Transverse colon (tissue), 4 donors: ENCODE results near the gene XCL1. TPM values are rescaled to one million over a fixed set of nuclear protein-coding genes. Genes with fewer than 3 reads are reported as not detected.
"Not testable (repeated sequence)": the region's sequence is repeated elsewhere in the genome, so short reads cannot be mapped to it uniquely, and the experiment has no call there.

Source experiments
- DNase-seq: peaks from one replicate; pipeline ENCODE4 v3.0.0-alpha.2; 2019
- H3K27ac ChIP-seq, 4 donors: fragments of 200-600 bp; sonication (generic); 2 replicates each; pipeline ENCODE4 v1.5.1; 2016 to 2018; ENCODE audit warnings: inconsistent platforms in 4 of 4
- H3K27me3 ChIP-seq: fragments of 200-600 bp; sonication (generic); 2 replicates; pipeline ENCODE4 v1.5.1; 2017; ENCODE audit warnings: inconsistent platforms
- H3K36me3 ChIP-seq, 4 donors: fragments of 200-600 bp; sonication (generic); 2 replicates each; pipeline ENCODE4 v1.5.1; 2017 to 2019; ENCODE audit warnings: inconsistent platforms in 4 of 4
- H3K4me1 ChIP-seq, 4 donors: fragments of 200-600 bp; sonication (generic); 2 replicates each; pipeline ENCODE4 v1.5.1; 2017 to 2020; ENCODE audit warnings: inconsistent platforms in 4 of 4
- H3K4me3 ChIP-seq, 4 donors: fragments of 200-600 bp; sonication (generic); 1 replicate in 1 of 4; 2 replicates in 3 of 4; pipeline versions ENCODE4 v1.5.1 to v1.6.1; 2017 to 2019; ENCODE audit warnings: inconsistent platforms in 4 of 4
- H3K9me3 ChIP-seq, 2 donors: fragments of 200-600 bp; sonication (generic); 2 replicates each; pipeline ENCODE4 v1.5.1; 2017 to 2019; ENCODE audit warnings: inconsistent platforms in 2 of 2
- CTCF ChIP-seq, 5 experiments: fragments of 200-600 bp in 3 of 5; fragments of 450-650 bp in 2 of 5; sonication (generic) in 3 of 5; IDR thresholded peaks; 1 replicate in 2 of 5; 2 replicates in 3 of 5; pipeline ENCODE4 v1.5.1; 2016 to 2017; ENCODE audit warnings: antibody characterized with exemption in 5 of 5, inconsistent platforms in 3 of 5, mild to moderate bottlenecking in 2 of 5, moderate library complexity in 1 of 5
- EP300 ChIP-seq: sonication (generic); formaldehyde crosslinking; IDR thresholded peaks from one replicate; pipeline ENCODE4 v1.6.1; 2017; ENCODE audit warnings: antibody characterized with exemption, low read depth
- POLR2A ChIP-seq: fragments of 450-650 bp; IDR thresholded peaks from one replicate; pipeline ENCODE4 v1.6.1; 2016; ENCODE audit warnings: antibody characterized with exemption, mild to moderate bottlenecking, moderate library complexity
- POLR2AphosphoS5 ChIP-seq, 3 donors: sonication (generic); formaldehyde crosslinking; IDR thresholded peaks; one replicate each; pipeline ENCODE4 v1.6.1; 2016; ENCODE audit warnings: antibody characterized with exemption in 3 of 3
- WGBS, 2 donors: methylation state at CpG; one replicate each; pipeline ENCODE4 v1.1.5; 2018; ENCODE audit warnings: low coverage in 1 of 2; 5-methylcytosine and 5-hydroxymethylcytosine counted together
- in situ Hi-C, 4 donors: fragments of 200-750 bp; cut with MboI; loops; one replicate each; pipeline versions ENCODE4 v1.15.0 to v1.15.1; 2017; ENCODE audit warnings: low sequenced_read_pairs in 3 of 4, low pct_ligation_motif_present in 1 of 4, low pct_unique_long_range_greater_than_20kb in 1 of 4
- intact Hi-C: fragments of 100-400 bp; cut with DNase I; formaldehyde crosslinking; loops from one replicate; pipeline ENCODE4 v1.15.1; 2023; ENCODE audit warnings: low total_unique reads
- total RNA-seq, 4 donors: library from RNA; depleted of rRNA; stranded (reverse); fragments of >200 nt; gene quantifications; one replicate each; pipeline ENCODE4 v1.1.0, GENCODE V29; 2016

The XCL1 gene
- total RNA-seq, 4 donors from 2014 or later = 0.32 TPM; not detected in 3

- Histone ChIP-seq H3K4me1 (no peaks in the 10 kb centered on the region), H3K9me3 (no peaks in the 10 kb centered on the region), H3K27me3 (no peaks in the 10 kb centered on the region), H3K27ac (no peak overlapping the region), H3K36me3 (no peaks in the 10 kb centered on the region), H3K4me3 (no peak overlapping the region)
- in situ Hi-C loops (loop anchor here in 2 of 4 donors (25.0 kb wide), 2 partner anchors 131 to 231 kb away; no protein-coding TSS in a partner anchor), intact Hi-C loops (loop anchor here (10.0 kb wide), 1 partner anchor 124 kb away; no protein-coding TSS in a partner anchor)
- WGBS, 2 donors = 45 to 57% methylated on average over 1 of the region's 1 CpG
- DNase-seq = no peak
- TF ChIP-seq POLR2AphosphoS5 (IDR thresholded peaks at IDR 0.05) (no peak), POLR2A (no peak), EP300 (no peak), CTCF (IDR thresholded peaks at IDR 0.05) (no peak)
Observed at GRCh38 chr1:168568346-168568745, 8.1 kb upstream of the XCL1 start.

GRCh38 chr1:168570652-168571051 lies 5.8 kb upstream of the XCL1 start:
- no peaks in the 10 kb centered on the region for H3K27me3 ChIP-seq
- 73 to 86% methylated on average over 3 of the region's 3 CpGs for WGBS, 2 donors
- TF ChIP-seq POLR2AphosphoS5 (IDR thresholded peaks at IDR 0.05) = no peak
- no peak for TF ChIP-seq POLR2A
- TF ChIP-seq CTCF (IDR thresholded peaks at IDR 0.05) = no peak
- TF ChIP-seq EP300 = no peak
- intact Hi-C loops = loop anchor here (10.0 kb wide), 1 partner anchor 226 kb away; no protein-coding TSS in a partner anchor
- no peak overlapping the region for H3K27ac ChIP-seq
- H3K4me3 ChIP-seq = no peak overlapping the region
- H3K4me1 ChIP-seq = no peaks in the 10 kb centered on the region
- DNase-seq = no peak
- no peaks in the 10 kb centered on the region for H3K36me3 ChIP-seq
- in situ Hi-C loops = loop anchor here (5.0 to 25.0 kb wide), 6 partner anchors 118 to 233 kb away; no protein-coding TSS in a partner anchor
- H3K9me3 ChIP-seq = no peaks in the 10 kb centered on the region

GRCh38 chr1:168572633-168573032 lies 3.8 kb upstream of the XCL1 start:
- no peak overlapping the region for H3K27ac ChIP-seq
- WGBS, 2 donors = 82 to 90% methylated on average over 3 of the region's 3 CpGs
- H3K9me3 ChIP-seq = no peaks in the 10 kb centered on the region
- no peaks in the 10 kb centered on the region for H3K27me3 ChIP-seq
- H3K4me1 ChIP-seq = no peaks in the 10 kb centered on the region
- no peaks in the 10 kb centered on the region for H3K36me3 ChIP-seq
- in situ Hi-C loops = loop anchor here (5.0 to 25.0 kb wide), 6 partner anchors 120 to 235 kb away; no protein-coding TSS in a partner anchor
- no peak for DNase-seq
- TF ChIP-seq POLR2A = no peak
- TF ChIP-seq POLR2AphosphoS5 (IDR thresholded peaks at IDR 0.05) = no peak
- TF ChIP-seq EP300 = no peak
- no peak overlapping the region for H3K4me3 ChIP-seq
- intact Hi-C loops = loop anchor here (10.0 kb wide), 1 partner anchor 228 kb away; no protein-coding TSS in a partner anchor

GRCh38 chr1:168574234-168574633 lies 2.2 kb upstream of the XCL1 start:
- in situ Hi-C loops (loop anchor here (5.0 to 25.0 kb wide), 6 partner anchors 122 to 237 kb away; no protein-coding TSS in a partner anchor), intact Hi-C loops (loop anchor here (10.0 kb wide), 1 partner anchor 229 kb away; no protein-coding TSS in a partner anchor)
- H3K9me3 ChIP-seq, H3K36me3 ChIP-seq, DNase-seq, H3K4me3 ChIP-seq, H3K27me3 ChIP-seq, H3K4me1 ChIP-seq, H3K27ac ChIP-seq: not testable (repeated sequence)
- TF ChIP-seq CTCF (IDR thresholded peaks at IDR 0.05) = peak; percentile 30 to 65 (median 48)
- 2 to 3% methylated on average over 4 of the region's 4 CpGs for WGBS, 2 donors

- not testable (repeated sequence) for H3K36me3 ChIP-seq, H3K27ac ChIP-seq, H3K4me3 ChIP-seq, H3K27me3 ChIP-seq, H3K4me1 ChIP-seq, H3K9me3 ChIP-seq, DNase-seq
- in situ Hi-C loops (loop anchor here in 3 of 4 donors (10.0 to 25.0 kb wide), 4 partner anchors 134 to 241 kb away; no protein-coding TSS in a partner anchor), intact Hi-C loops (loop anchor here (10.0 kb wide), 1 partner anchor 234 kb away; no protein-coding TSS in a partner anchor)
- WGBS, 2 donors = 72 to 82% methylated on average over 2 of the region's 2 CpGs
Observed at GRCh38 chr1:168578531-168579185, 2.3 kb downstream of the XCL1 start.

- intact Hi-C loops, DNase-seq, H3K4me3 ChIP-seq, H3K27ac ChIP-seq, H3K36me3 ChIP-seq, H3K27me3 ChIP-seq, H3K4me1 ChIP-seq, H3K9me3 ChIP-seq: not testable (repeated sequence)
- in situ Hi-C loops = loop anchor here in 1 of 4 donors (25.0 kb wide), 1 partner anchor 243 kb away; no protein-coding TSS in a partner anchor
- 93 to 95% methylated on average over 2 of the region's 2 CpGs for WGBS, 2 donors
Observed at GRCh38 chr1:168580290-168580689, 3.9 kb downstream of the XCL1 start.

GRCh38 chr1:168580991-168581390 lies 4.6 kb downstream of the XCL1 start:
- intact Hi-C loops, H3K27me3 ChIP-seq, H3K9me3 ChIP-seq, H3K36me3 ChIP-seq, H3K4me3 ChIP-seq, H3K4me1 ChIP-seq, DNase-seq, H3K27ac ChIP-seq: not testable (repeated sequence)
- in situ Hi-C loops = loop anchor here in 1 of 4 donors (25.0 kb wide), 1 partner anchor 244 kb away; no protein-coding TSS in a partner anchor
- 83 to 93% methylated on average over 5 to 7 of the region's 7 CpGs for WGBS, 2 donors
